Measurements from ENCODE around the gene ATG2B. TPM values are rescaled to one million over a fixed set of nuclear protein-coding genes. Genes with fewer than 3 reads are reported as not detected.
A peak's percentile ranks its signal among the peaks of the same experiment; 100 is the strongest.

Gene ATG2B
- total and polyA plus RNA-seq, 9 of the 15 experiments (the other 6 are each of a cell fraction or from before 2014, with no cell fraction given), result 0.83 to 12.9 (median 8.7) TPM

DNA sequence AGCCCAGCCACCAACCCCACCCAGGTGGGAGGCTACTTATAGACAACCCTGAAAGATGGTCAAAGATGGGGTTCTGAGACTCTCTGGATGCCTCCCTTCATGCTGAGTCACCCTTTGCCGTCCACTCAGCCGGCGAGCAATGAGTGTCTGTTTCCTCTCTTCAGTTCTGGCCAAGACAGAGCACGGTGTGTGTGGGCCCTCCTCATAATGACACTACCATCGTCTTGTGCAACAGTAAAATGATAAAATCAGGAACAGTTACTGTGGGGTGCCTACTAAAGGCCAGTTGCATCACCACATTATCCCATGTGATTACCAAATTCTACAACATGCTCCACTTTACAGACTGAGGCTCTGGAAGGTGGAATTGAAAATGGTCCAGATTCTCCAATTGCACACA is 114.1 kb downstream of the ATG2B start (continued):
- TF ChIP-seq, protein P1, sequence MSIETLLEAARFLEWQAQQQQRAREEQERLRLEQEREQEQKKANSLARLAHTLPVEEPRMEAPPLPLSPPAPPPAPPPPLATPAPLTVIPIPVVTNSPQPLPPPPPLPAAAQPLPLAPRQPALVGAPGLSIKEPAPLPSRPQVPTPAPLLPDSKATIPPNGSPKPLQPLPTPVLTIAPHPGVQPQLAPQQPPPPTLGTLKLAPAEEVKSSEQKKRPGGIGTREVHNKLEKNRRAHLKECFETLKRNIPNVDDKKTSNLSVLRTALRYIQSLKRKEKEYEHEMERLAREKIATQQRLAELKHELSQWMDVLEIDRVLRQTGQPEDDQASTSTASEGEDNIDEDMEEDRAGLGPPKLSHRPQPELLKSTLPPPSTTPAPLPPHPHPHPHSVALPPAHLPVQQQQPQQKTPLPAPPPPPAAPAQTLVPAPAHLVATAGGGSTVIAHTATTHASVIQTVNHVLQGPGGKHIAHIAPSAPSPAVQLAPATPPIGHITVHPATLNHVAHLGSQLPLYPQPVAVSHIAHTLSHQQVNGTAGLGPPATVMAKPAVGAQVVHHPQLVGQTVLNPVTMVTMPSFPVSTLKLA (conservative IDR thresholded peaks at IDR 0.05), result no peak
- 0 out of 2 replicates have a peak, but pooled peaks have one; percentile 17 for TF ChIP-seq MYC (IDR thresholded peaks at IDR 0.05; ENCODE audit: low read depth, low read length)
- no peak for TF ChIP-seq MYC (CRISPR knock-in tag; IDR thresholded peaks at IDR 0.05; ENCODE audit: borderline replicate concordance, low read depth)
- peak; percentile 40; the same call in 1 of the 2 replicates for TF ChIP-seq SOX6 (IDR thresholded peaks at IDR 0.05)

DNA sequence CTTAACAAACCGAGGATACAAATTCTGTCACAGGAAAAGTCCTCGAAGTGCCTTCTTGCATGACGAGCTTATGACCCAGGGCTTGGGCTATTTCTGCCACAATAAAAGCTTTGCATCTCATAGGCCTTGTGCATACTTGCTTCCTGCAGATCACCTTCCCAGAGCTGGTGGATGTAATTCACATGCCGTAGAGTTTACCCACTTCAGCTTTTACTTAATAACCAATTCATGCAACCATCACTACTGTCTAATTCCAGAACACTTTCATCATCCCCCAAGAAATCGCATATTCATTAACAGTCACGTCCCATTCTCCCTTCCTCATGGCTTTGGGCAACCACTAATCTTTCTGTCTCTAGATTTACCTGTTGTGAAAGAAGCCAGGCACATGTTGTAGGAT is 116.1 kb downstream of the ATG2B start:
- no peak overlapping the region for H3K4me2 ChIP-seq (ENCODE audit: insufficient read depth, low read length)
- POLR2A ChIA-PET, result no interaction called here
- TF ChIP-seq, protein P2, sequence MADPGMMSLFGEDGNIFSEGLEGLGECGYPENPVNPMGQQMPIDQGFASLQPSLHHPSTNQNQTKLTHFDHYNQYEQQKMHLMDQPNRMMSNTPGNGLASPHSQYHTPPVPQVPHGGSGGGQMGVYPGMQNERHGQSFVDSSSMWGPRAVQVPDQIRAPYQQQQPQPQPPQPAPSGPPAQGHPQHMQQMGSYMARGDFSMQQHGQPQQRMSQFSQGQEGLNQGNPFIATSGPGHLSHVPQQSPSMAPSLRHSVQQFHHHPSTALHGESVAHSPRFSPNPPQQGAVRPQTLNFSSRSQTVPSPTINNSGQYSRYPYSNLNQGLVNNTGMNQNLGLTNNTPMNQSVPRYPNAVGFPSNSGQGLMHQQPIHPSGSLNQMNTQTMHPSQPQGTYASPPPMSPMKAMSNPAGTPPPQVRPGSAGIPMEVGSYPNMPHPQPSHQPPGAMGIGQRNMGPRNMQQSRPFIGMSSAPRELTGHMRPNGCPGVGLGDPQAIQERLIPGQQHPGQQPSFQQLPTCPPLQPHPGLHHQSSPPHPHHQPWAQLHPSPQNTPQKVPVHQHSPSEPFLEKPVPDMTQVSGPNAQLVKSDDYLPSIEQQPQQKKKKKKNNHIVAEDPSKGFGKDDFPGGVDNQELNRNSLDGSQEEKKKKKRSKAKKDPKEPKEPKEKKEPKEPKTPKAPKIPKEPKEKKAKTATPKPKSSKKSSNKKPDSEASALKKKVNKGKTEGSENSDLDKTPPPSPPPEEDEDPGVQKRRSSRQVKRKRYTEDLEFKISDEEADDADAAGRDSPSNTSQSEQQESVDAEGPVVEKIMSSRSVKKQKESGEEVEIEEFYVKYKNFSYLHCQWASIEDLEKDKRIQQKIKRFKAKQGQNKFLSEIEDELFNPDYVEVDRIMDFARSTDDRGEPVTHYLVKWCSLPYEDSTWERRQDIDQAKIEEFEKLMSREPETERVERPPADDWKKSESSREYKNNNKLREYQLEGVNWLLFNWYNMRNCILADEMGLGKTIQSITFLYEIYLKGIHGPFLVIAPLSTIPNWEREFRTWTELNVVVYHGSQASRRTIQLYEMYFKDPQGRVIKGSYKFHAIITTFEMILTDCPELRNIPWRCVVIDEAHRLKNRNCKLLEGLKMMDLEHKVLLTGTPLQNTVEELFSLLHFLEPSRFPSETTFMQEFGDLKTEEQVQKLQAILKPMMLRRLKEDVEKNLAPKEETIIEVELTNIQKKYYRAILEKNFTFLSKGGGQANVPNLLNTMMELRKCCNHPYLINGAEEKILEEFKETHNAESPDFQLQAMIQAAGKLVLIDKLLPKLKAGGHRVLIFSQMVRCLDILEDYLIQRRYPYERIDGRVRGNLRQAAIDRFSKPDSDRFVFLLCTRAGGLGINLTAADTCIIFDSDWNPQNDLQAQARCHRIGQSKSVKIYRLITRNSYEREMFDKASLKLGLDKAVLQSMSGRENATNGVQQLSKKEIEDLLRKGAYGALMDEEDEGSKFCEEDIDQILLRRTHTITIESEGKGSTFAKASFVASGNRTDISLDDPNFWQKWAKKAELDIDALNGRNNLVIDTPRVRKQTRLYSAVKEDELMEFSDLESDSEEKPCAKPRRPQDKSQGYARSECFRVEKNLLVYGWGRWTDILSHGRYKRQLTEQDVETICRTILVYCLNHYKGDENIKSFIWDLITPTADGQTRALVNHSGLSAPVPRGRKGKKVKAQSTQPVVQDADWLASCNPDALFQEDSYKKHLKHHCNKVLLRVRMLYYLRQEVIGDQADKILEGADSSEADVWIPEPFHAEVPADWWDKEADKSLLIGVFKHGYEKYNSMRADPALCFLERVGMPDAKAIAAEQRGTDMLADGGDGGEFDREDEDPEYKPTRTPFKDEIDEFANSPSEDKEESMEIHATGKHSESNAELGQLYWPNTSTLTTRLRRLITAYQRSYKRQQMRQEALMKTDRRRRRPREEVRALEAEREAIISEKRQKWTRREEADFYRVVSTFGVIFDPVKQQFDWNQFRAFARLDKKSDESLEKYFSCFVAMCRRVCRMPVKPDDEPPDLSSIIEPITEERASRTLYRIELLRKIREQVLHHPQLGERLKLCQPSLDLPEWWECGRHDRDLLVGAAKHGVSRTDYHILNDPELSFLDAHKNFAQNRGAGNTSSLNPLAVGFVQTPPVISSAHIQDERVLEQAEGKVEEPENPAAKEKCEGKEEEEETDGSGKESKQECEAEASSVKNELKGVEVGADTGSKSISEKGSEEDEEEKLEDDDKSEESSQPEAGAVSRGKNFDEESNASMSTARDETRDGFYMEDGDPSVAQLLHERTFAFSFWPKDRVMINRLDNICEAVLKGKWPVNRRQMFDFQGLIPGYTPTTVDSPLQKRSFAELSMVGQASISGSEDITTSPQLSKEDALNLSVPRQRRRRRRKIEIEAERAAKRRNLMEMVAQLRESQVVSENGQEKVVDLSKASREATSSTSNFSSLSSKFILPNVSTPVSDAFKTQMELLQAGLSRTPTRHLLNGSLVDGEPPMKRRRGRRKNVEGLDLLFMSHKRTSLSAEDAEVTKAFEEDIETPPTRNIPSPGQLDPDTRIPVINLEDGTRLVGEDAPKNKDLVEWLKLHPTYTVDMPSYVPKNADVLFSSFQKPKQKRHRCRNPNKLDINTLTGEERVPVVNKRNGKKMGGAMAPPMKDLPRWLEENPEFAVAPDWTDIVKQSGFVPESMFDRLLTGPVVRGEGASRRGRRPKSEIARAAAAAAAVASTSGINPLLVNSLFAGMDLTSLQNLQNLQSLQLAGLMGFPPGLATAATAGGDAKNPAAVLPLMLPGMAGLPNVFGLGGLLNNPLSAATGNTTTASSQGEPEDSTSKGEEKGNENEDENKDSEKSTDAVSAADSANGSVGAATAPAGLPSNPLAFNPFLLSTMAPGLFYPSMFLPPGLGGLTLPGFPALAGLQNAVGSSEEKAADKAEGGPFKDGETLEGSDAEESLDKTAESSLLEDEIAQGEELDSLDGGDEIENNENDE (IDR thresholded peaks at IDR 0.05; ENCODE audit: low read depth, low read length), result no peak

More for the DNA sequence above, 116.1 kb downstream of the ATG2B start:
- no peaks in the 10 kb centered on the region for H4K20me1 ChIP-seq (replicated peaks; ENCODE audit: control insufficient read depth, insufficient read depth, low read length)
- in situ Hi-C loops (cut with MboI), result no loop called here
- no peaks in the 10 kb centered on the region for H3K36me3 ChIP-seq (ENCODE audit: control insufficient read depth, insufficient read depth, low read length)
- no peaks in the 10 kb centered on the region for H3K9me3 ChIP-seq (replicated peaks; ENCODE audit: control insufficient read depth, insufficient read depth, low read depth, low read length)
- ATAC-seq, result no peak
- BruUV-seq (replicated peaks), result no TSS peak
- intact Hi-C loops (cut with micrococcal nuclease), result no loop called here
- no peak for DNase-seq (ENCODE audit: extremely low read depth in 1 of 4, low spot score in 3 of 4)
- no peak for FAIRE-seq
- CTCF ChIA-PET (ENCODE audit: low intra/inter-chr PET ratio), result no interaction called here
- no peak overlapping the region for H3K9ac ChIP-seq (ENCODE audit: insufficient read depth in 1 of 2, low read depth in 2 of 2, low read length in 2 of 2)
- H3K4me3 ChIP-seq, result no peak overlapping the region
- no peaks in the 10 kb centered on the region; a peak in 1 of 5 replicates for H3K27me3 ChIP-seq (ENCODE audit: control insufficient read depth in 2 of 2, insufficient read depth in 2 of 2, low read length in 2 of 2)
- no peaks in the 10 kb centered on the region for H3K9me1 ChIP-seq (ENCODE audit: control insufficient read depth, insufficient read depth, low read length)
- no peak overlapping the region for H2AFZ ChIP-seq (ENCODE audit: low read depth, low read length)
- no peaks in the 10 kb centered on the region for H3K79me2 ChIP-seq (ENCODE audit: control insufficient read depth, insufficient read depth, low read length)
- H3K27ac ChIP-seq (ENCODE audit: extremely low read depth, low read depth, low read length), result no peak overlapping the region
- 2% methylated on average over 6 of the region's 6 CpGs for WGBS (ENCODE audit: insufficient coverage, low coverage, missing lambda C conversion rate)
- H3K4me1 ChIP-seq (replicated peaks in 1 of 2; ENCODE audit: control insufficient read depth in 2 of 2, insufficient read depth in 2 of 2, low read length in 2 of 2), result no peaks in the 10 kb centered on the region
